Ascending aorta (tissue), 2 donors: ENCODE measurements around the gene ABRACL. TPM values are rescaled to one million over a fixed set of nuclear protein-coding genes. Genes with fewer than 3 reads are reported as not detected.

Source experiments
- DNase-seq, 2 donors: peaks; one replicate each; pipeline ENCODE4 v3.0.0-alpha.2; 2019; ENCODE audit warnings: low spot score in 2 of 2
- H3K27ac ChIP-seq, 2 donors: fragments of 200-600 bp; sonication (generic); one replicate each; pipeline ENCODE4 v1.5.1; 2016 to 2017; ENCODE audit warnings: mild to moderate bottlenecking in 1 of 2
- H3K27me3 ChIP-seq: fragments of 200-600 bp; sonication (generic); one replicate; pipeline ENCODE4 v1.5.1; 2017
- H3K36me3 ChIP-seq, 2 donors: fragments of 200-600 bp; sonication (generic); one replicate each; pipeline ENCODE4 v1.5.1; 2016
- H3K4me1 ChIP-seq, 2 donors: fragments of 200-600 bp; sonication (generic); one replicate each; pipeline ENCODE4 v1.5.1; 2016 to 2017; ENCODE audit warnings: mild to moderate bottlenecking in 1 of 2
- H3K4me3 ChIP-seq, 2 donors: fragments of 200-600 bp; sonication (generic); one replicate each; pipeline ENCODE4 v1.5.1; 2016 to 2017; ENCODE audit warnings: mild to moderate bottlenecking in 1 of 2
- H3K9me3 ChIP-seq, 2 donors: fragments of 200-600 bp; sonication (generic); one replicate each; pipeline ENCODE4 v1.5.1; 2016
- intact Hi-C: fragments of 100-400 bp; cut with DNase I; formaldehyde crosslinking; loops from one replicate; pipeline ENCODE4 v1.15.1; 2023
- total RNA-seq: library from RNA; depleted of rRNA; stranded (reverse); fragments of >200 nt; gene quantifications from one replicate; pipeline ENCODE4 v1.1.0, GENCODE V29; 2016
- TF ChIP-seq, protein P1 (sequence below), 3 experiments: fragments of 200-600 bp in 2 of 3; fragments of 450-650 bp in 1 of 3; sonication (generic) in 2 of 3; IDR thresholded peaks; one replicate each; pipeline ENCODE4 v1.5.1; 2016 to 2019; ENCODE audit warnings: antibody characterized with exemption in 3 of 3, mild to moderate bottlenecking in 1 of 3, moderate library complexity in 1 of 3

ABRACL gene
- total RNA-seq, 1 donor from 2014 or later = 27.6 TPM

DNA sequence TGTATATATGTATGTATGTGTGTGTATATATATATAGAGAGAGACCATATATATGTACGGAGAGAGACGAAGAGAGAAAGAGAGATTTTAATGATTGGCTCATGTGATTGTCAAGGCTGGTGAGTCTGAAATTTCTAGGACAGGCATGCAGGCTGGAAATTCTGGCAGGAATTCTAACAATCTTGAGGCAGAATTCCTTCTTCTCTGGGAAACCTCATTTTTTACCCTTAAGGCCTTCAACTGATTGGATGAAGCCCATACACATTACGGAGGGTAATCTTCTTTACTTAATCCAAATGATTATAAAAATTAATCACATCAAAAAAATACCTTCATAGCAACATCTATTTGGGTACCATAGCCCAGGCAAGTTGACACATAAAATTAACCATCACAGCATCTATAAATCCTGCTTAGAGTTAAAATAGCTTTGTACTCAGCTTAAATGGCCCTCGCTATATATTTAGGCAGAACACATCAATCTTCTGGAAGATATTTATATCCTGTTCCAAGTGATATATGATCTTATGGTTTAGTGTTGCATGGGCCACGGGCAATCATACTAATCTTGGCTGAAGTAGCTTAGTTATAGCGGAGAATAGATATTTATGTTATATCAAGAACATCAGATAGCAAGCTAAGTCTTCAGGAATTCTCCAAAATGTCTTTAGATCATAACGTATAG, 36.6 kb downstream of the ABRACL start:
- Histone ChIP-seq H3K36me3 (no peaks in the 10 kb centered on the region), H3K9me3 (no peaks in the 10 kb centered on the region), H3K27ac (no peak overlapping the region), H3K4me1 (no peaks in the 10 kb centered on the region), H3K4me3 (no peak overlapping the region), H3K27me3 (no peaks in the 10 kb centered on the region)
- TF ChIP-seq, protein P1, sequence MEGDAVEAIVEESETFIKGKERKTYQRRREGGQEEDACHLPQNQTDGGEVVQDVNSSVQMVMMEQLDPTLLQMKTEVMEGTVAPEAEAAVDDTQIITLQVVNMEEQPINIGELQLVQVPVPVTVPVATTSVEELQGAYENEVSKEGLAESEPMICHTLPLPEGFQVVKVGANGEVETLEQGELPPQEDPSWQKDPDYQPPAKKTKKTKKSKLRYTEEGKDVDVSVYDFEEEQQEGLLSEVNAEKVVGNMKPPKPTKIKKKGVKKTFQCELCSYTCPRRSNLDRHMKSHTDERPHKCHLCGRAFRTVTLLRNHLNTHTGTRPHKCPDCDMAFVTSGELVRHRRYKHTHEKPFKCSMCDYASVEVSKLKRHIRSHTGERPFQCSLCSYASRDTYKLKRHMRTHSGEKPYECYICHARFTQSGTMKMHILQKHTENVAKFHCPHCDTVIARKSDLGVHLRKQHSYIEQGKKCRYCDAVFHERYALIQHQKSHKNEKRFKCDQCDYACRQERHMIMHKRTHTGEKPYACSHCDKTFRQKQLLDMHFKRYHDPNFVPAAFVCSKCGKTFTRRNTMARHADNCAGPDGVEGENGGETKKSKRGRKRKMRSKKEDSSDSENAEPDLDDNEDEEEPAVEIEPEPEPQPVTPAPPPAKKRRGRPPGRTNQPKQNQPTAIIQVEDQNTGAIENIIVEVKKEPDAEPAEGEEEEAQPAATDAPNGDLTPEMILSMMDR (IDR thresholded peaks at IDR 0.05) = no peak
- intact Hi-C loops = no loop called here
- DNase-seq = no peak

- TF ChIP-seq, protein P1 (IDR thresholded peaks at IDR 0.05) = no peak
- DNase-seq = no peak
- intact Hi-C loops = no loop called here
- H3K9me3 ChIP-seq = no peaks in the 10 kb centered on the region
- no peak overlapping the region for H3K27ac ChIP-seq
- no peaks in the 10 kb centered on the region for H3K36me3 ChIP-seq
- H3K4me3 ChIP-seq = no peak overlapping the region
- H3K27me3 ChIP-seq = no peaks in the 10 kb centered on the region
- H3K4me1 ChIP-seq = no peaks in the 10 kb centered on the region
These were observed 37.5 kb downstream of the ABRACL start for GRCh38 chr6:139066080-139066479.

DNA sequence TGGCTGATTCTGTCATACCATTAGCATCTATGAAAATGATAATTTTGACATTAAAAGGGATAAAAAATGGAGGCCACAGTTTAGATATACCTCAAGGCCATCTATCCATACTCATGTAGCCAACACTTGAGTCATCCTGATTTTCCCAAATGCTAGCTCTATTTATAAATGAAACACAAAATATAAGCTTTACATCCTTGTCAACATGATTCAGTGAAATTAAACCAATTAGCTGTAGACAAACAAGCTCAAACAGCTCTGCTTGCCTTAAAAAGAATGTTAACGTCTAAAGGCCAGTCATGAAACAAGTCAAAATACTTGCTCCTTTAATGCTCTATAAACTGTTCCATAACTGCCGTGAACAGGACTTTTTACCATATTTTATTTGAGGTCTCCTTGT, 40.3 kb downstream of the ABRACL start:
- H3K27me3 ChIP-seq = no peaks in the 10 kb centered on the region
- no peak overlapping the region for H3K27ac ChIP-seq
- H3K9me3 ChIP-seq = no peaks in the 10 kb centered on the region
- TF ChIP-seq, protein P1 (IDR thresholded peaks at IDR 0.05) = no peak
- H3K36me3 ChIP-seq = no peaks in the 10 kb centered on the region
- intact Hi-C loops = no loop called here
- no peak for DNase-seq
- no peak overlapping the region for H3K4me3 ChIP-seq
- H3K4me1 ChIP-seq = no peaks in the 10 kb centered on the region

DNA sequence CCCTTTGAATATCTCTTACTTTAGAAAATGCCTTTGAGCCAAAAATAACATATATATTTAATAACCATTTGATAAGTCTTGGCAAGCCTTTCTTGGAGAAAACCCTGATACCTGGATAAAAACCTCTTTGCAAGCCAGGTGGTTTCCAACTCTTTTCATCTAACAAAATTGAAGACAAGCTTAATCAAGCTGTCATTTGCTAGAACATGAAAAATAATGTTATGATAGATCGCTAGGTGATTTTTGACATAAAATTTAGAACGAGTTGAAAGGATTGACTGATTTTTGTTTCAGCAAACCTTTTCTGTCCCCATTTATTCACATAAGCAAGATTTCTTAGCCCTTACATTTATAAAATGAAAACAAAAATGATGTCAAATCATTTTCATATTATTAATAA, 44.6 kb downstream of the ABRACL start:
- intact Hi-C loops = no loop called here
- no peak overlapping the region for H3K4me3 ChIP-seq
- TF ChIP-seq, protein P1 (IDR thresholded peaks at IDR 0.05) = no peak
- H3K36me3 ChIP-seq = no peaks in the 10 kb centered on the region
- H3K27ac ChIP-seq = no peak overlapping the region
- DNase-seq = no peak
- no peaks in the 10 kb centered on the region for H3K9me3 ChIP-seq
- no peaks in the 10 kb centered on the region for H3K27me3 ChIP-seq
- no peaks in the 10 kb centered on the region for H3K4me1 ChIP-seq

DNA sequence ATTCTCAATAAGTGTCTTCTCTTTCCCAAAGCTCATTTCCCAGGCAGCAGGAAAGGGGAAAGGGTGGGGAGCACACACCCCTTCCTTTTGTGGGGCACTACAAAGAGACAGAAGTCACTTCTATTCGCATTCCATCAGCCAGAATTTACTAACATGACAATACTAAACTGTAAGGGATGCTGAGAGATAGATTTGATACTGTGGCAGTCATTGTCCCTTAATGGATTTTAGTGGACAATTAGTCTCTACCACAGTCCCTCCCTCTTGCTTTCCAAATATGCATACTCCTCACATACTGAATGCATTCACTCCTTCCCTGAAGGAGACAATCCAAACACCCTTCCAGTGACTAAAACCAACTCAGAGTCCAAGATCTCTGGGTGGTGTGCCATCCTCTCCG, 50.5 kb downstream of the ABRACL start:
- Histone ChIP-seq H3K36me3 (no peaks in the 10 kb centered on the region), H3K4me1 (peaks cover 11 to 20% of the 10 kb centered on the region in 2 donors), H3K9me3 (no peaks in the 10 kb centered on the region), H3K4me3 (no peak overlapping the region), H3K27ac (no peak overlapping the region), H3K27me3 (no peaks in the 10 kb centered on the region)
- TF ChIP-seq, protein P1 (IDR thresholded peaks at IDR 0.05) = no peak
- no peak for DNase-seq
- intact Hi-C loops = loop anchor here (1.0 kb wide), 1 partner anchor 55 kb away; no protein-coding TSS in a partner anchor
